Dermis blood vessel endothelial cell (primary cell): ENCODE results near the gene GDNF. TPM values are rescaled to one million over a fixed set of nuclear protein-coding genes. Genes with fewer than 3 reads are reported as not detected.
"Not testable (repeated sequence)": the region's sequence is repeated elsewhere in the genome, so short reads cannot be mapped to it uniquely, and the experiment has no call there.

Experiments
- DNase-seq: peaks from one replicate; pipeline ENCODE4 v3.0.0; 2010
- total RNA-seq: library from RNA; depleted of rRNA; stranded (reverse); fragments of >200 nt; gene quantifications from 2 replicates; pipeline ENCODE4 v1.2.3, GENCODE V29; 2014

Gene GDNF
- total RNA-seq, 1 donor from 2014 or later = not detected

GRCh38 chr5:37815913-37816312 is 23.9 kb downstream of the GDNF start:
- DNase-seq = no peak

DNA sequence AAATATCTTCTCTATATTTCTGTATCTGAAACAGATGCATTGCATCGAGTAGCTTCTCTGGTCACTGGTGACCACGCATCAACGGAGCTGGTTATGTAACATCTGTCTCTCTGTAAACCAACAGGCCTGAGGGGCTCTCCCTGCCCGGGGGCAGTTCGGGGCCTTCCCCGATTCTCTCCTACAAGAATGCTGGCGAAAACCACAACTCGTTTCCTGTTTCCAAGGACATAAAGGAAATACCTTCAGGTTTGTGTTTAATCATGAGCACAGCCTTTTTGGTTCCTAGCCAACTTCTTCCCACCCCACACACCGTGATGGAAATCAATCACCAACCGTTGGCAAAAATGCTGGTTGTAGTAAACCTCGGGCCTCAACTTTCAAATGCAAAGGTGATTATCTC is 25.1 kb downstream of the GDNF start:
- peak; percentile 66 for DNase-seq

- peak; percentile 11 for DNase-seq
Measured at GRCh38 chr5:37812365-37812764, 27.5 kb downstream of the GDNF start.

DNA sequence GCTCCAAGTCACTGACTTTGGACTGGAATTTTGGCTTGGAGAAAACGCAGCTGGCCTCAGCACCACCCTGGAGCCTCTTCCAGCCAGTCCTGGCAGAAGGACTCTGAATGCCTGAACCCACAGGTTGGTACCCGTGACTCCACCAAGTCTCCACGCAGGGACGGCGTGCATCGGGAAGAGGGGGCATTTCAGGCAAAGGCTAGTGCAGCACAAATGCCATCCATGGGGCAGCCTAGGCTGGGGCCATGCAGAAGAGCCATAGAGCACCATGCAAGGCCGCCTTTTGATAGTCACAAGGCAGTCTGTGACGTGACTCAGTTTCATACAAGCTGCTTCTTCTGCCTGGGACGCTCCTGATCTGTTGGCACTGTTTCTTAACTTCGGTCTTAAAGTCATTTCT is 28.0 kb downstream of the GDNF start:
- no peak for DNase-seq

DNA sequence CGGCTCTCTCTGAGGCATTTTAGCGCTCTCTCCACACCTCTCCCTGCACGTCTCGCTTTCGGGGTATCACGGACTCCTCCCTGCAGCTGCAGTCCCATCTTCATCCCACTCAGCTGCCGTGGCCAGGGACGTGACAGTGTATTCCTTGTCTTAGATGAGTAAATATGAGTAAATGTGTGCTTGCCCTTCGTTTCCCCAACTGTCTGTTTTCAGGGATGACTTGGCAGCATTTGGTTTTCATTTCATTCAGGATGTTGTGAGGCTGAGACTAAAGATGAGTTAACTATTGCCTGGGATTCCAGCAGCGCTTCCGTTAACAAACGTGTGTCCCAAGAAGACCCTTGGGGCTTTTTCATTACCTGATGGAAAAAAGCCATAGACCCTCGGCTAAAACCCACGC is 29.5 kb downstream of the GDNF start:
- DNase-seq = no peak

DNA sequence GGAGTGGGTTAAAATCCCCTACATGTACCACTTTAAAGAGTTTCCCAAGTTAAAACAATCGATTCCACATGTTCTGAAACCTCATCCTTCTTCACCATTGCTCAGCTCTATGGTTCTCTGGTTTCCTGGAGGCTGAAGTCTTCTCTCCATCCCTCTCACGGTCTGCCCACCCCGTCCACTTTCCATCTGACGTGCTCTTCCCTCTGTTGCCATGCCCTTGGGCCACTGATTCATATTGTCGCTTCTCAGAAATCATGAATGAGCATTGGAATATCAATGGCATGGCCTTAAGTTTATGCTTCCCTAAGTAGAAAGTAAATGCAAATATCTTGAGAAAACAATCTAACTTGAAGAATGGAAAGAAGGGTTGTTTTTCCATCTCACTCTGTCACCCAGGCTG is 30.9 kb downstream of the GDNF start:
- no peak for DNase-seq

DNA sequence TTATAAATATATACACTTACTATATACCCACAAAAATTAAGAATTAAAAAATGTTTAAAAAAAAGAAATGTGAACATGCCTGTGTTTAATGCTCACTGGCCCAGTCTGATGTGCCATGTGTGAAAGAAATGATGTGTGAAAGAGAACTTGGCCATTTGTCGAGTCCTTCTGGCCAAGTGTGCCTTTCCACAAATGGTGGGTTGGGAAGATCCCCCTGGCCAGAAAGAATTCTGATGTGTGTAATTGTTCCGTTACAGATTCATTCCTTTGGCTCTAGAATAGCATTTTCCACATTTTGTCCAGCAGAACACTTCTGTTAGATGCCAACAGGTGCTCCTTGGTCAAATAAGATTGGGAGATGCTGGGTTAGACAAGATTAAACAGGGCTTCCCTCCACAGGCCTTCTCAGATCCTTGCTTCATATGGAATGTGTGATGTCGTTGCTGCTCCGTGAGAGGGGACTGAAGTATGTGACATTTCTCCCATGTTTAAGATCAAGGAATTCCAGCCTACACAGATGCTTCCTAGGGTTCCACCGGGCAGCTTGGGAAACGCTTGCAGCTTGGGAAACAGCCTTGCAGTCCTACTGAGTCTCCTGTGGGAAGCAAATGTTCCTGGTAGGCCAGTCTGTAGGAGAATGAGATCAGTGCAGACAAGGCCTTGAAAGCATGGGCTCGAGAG is 32.1 kb downstream of the GDNF start:
- no peak for DNase-seq

GRCh38 chr5:37807015-37807414 is 32.8 kb downstream of the GDNF start:
- DNase-seq = no peak

GRCh38 chr5:37806476-37806875 is 33.4 kb downstream of the GDNF start:
- DNase-seq = peak; percentile 48

DNA sequence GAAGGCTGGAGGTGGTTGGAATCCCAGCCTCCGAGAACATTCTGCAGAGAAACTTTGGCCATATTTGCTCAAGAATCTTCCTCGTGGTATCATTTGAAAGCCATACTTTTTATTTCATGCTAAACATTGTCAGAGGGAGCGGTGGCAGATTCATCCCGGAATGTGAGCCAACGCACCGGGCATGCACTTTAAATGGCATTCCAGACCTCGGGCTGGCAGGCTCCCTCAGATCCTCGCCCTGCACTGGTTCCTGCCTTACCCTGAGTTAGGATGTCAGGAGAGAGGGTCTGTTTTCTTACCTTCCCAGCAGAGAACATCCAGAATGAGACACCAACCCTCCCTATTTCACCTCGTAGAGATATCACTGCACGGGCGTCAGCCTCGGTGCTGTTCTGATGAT is 33.8 kb downstream of the GDNF start:
- no peak for DNase-seq

DNA sequence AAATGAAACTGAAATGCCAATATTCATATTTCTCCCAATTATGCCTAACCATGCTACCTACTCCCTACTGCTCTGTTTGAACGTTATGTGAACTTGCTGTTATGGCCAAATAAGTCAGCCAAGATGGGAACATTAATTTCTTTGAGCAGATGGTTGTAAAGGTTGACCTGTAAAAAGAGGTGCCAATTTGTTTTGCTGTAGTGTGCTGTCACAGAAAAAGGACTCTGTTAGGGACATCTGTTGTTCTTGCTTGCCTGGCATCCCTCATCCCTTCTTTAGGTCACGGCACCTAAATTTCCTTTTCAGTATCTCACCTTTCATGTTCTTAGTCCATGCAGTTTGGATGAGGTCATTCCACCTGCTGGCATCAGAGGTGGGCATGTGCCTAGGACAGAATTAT is 35.4 kb downstream of the GDNF start:
- DNase-seq = no peak

GRCh38 chr5:37803487-37803886 is 36.4 kb downstream of the GDNF start:
- DNase-seq = no peak

DNA sequence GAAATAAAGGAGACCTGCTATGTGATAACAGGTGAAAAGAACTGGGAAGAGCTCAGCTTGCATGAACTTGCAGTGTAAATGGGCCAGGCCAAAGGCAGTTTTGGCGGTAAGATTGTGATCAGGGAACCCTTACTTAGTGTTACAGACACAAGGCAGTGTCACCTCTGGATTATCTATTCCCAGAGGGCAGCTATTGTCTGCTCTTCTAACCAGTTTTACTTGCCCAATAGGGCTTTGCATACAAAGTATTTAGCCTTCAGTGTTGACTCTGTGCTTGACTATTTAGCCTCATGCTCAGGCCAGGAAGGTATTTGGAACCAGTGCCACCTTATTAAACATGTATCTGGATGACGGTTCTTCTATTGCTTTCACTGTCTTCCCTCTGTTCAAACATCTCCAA is 38.3 kb downstream of the GDNF start:
- DNase-seq = no peak

- DNase-seq = no peak
Measured at GRCh38 chr5:37799865-37800421, 39.9 kb downstream of the GDNF start.

- not testable (repeated sequence) for DNase-seq
Measured at GRCh38 chr5:37796435-37796834, 43.4 kb downstream of the GDNF start.

- not testable (repeated sequence) for DNase-seq
Measured at GRCh38 chr5:37795292-37795691, 44.5 kb downstream of the GDNF start.

DNA sequence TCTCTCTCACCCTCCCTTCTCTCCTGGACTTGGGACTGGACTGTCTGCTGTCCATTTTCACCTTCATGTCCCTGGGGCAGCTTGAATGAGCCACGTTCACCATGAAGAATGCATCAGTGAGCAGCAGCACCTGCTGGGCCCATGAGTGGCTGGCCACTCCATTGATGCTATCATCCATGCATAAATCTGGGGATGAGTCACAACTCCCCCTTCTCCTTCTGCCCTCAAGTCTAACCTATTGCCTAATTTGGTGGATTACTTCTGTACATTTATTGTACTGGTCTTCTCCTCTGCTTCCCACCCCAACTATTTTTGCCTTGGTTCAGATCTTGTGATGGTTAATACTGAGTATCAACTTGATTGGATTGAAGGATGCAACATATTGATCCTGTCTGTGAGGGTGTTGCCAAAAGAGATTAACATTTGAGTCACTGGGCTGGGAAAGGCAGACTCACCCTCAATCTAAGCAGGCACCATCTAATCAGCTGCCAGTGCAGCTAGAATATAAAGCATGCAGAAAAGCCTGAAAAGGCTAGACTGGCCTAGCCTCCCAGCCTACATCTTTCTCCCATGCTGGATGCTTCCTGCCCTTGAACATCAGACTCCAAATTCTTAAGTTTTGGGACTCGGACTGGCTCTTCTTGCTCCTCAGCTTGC is 46.7 kb downstream of the GDNF start:
- no peak for DNase-seq

DNA sequence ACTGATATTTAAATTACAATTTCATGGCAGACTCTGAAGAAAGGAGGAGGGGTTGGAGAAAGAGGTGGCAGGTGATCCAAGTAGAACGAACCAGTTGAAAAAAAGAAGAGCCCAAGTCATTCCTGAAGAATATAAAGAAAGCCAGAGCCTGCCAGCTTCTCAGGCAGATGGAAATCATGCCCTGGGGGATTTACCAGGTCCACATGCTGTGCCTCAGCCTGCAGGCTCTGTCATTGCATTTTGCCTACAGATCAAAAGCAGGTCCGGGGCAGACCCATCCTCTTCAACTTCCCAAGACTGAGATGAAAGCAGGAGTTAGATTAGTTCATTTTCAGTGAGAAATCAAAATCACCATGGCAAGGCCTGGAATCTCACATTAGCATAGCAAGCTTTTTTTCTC is 48.5 kb downstream of the GDNF start:
- DNase-seq = no peak

DNA sequence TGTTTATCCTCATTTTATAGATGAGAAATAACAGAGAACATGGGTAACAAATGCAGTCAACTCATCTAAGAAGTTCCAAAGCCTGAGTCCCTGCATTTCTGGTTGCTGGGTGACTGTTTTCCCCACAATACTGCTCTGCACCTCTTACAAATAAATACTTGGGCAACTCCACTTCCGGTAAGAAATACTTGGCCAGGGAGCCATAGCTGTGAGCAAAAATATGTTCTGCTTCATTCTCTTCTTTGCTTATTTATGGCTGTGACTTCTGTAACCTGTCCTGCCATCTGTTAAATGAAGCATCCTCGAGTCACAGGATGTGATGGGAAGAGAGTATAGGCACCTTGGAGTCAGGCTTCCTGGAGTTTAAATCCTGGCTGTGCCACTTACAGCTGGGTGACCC is 49.9 kb downstream of the GDNF start:
- no peak for DNase-seq

- DNase-seq = no peak
Measured at GRCh38 chr5:37787742-37788141, 52.1 kb downstream of the GDNF start.

GRCh38 chr5:37786862-37787519 is 52.9 kb downstream of the GDNF start:
- peak; percentile 12 for DNase-seq

DNA sequence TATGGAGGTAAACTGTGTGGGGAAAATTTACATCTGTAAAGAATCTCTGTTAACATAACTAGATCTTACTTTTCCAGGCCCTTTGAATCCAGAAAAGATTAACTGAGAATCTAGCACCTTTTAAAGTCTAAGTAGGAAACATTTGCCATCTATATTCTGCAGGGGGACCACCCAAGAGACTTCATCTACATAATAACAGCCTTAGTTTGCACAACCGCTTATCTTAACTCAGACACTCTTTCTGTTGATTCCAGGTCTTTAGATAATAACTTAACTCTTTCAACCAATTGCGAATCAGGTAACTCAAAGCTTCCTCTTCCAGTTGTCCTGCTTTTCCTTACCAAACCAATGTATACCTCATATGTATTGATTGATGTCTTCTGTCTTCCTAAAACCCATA is 53.4 kb downstream of the GDNF start:
- DNase-seq = no peak

- not testable (repeated sequence) for DNase-seq
Measured at GRCh38 chr5:37781409-37781808, 58.4 kb downstream of the GDNF start.
